Measurements from ENCODE around the gene SULT1C4. TPM values are rescaled to one million over a fixed set of nuclear protein-coding genes. Genes with fewer than 3 reads are reported as not detected.

The SULT1C4 gene
- polyA plus RNA-seq, 3 donors = 41.4 to 47.8 (median 42.6) TPM

DNA sequence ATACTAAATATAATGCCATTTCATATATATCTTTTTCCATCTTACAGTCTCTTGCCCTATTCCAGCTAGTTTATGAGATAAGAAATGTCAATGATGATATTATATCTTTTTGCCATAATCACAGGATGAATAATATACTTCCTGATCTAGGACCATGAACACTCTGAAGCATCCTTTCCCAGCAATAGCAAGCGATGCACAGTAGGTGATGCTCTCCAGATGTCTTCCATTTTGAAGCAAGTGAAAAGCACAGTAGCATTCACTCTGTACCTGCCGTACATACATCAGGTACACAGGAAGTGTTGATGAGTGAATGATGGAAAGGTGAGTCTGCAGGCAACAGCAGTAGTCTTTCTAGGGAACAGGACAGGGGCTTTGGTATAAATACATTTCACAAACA, 8.6 kb upstream of the SULT1C4 start:
- no peak for DNase-seq (ENCODE audit: low read depth in 3 of 3, low spot score in 2 of 3)

DNA sequence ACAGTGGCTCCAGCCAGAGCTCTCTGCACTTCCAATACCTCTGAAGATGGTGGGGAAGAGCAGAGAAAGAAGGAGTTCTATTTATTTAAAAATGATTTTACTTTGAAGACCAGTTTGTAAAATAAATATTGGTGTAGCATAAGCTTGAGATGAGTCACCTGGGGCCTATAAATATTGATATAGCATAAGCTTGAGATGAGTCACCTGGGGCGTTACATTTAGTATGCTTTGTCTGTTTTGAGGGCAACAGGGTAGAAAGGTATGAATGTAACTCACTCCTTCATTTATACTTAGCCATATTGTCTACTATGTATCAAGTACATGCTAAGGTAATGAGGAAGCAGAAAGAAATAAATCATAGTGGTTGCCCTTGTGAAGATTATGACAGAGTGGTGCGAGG, 7.7 kb upstream of the SULT1C4 start:
- DNase-seq (ENCODE audit: low read depth in 3 of 3, low spot score in 2 of 3) = no peak

DNA sequence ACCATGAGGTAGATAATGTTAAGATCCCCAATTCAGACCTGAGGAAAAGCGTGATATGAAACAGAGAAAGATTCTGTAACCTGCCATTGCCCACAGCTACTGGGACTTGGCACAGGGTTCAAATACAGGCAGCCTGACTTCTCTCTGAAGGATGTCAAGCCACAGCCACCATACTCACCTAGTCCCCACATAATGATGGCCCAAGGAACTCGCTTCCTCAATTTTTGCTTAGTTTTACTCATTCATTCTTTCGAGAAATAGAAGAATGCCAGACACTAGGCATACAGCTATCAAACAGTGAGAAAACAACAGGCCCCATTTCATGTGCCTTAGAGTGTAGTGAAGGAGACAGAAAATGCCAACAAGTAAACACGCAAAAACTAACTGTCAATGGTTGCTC, 980 bp upstream of the SULT1C4 start:
- DNase-seq (ENCODE audit: low read depth in 3 of 3, low spot score in 2 of 3) = no peak

DNA sequence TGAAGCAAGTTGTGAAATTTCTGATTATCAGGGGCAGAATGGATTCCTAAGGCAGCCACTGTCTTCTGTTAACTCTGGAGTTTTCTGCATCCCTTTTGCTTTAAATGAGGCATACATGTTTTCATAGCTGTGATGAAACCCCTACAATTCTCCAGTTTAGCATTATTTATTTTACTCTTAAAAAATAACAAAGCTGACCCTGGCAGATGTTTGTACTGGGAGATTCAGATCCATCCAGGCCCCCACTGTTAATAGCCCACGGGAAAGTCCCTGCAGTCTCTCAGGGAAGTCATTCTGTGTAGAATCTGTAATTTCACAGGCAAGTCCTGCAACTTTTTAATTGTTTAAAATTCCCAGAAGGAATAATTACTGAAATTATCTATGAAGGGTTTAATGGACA, 353 bp upstream of the SULT1C4 start:
- DNase-seq (ENCODE audit: low read depth in 3 of 3, low spot score in 2 of 3) = no peak

DNA sequence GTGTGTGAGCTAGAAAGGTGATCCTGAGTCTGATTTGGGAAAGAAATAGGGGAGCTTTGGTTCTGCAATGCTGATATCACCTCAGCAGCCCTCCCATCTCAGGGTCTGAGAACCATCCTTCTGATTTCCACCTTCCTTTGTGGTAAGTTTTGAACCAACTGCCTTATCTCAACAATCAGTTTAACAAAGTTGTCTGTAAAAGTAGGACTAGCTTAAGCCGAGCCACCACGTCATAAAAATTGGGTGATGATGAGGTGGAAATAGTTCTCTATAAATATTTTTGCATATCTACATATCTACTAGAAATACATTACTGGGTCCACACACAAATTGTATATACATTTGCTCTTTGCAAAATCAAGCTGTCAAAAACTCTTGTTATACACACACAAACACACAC, 1.1 kb downstream of the SULT1C4 start:
- DNase-seq (ENCODE audit: low read depth in 3 of 3, low spot score in 2 of 3) = no peak

DNA sequence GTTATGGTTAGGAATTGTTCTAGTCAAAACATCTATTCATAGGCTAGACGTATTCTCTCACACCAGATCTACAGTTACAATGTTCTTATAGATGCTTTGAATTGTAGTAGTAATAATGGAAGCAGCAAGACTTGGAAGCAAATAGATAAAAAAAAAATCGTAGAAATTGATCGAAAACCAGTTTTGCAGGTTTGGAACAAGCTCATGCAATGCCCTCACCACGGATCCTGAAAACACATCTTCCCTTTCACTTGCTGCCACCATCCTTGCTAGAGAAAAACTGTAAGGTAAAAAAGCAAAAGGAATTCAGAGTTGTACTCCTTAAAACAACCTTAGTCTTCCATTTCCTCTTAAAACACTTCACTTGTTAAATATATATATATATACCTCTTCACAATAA, 4.4 kb downstream of the SULT1C4 start:
- DNase-seq (ENCODE audit: low read depth in 3 of 3, low spot score in 2 of 3) = no peak

DNA sequence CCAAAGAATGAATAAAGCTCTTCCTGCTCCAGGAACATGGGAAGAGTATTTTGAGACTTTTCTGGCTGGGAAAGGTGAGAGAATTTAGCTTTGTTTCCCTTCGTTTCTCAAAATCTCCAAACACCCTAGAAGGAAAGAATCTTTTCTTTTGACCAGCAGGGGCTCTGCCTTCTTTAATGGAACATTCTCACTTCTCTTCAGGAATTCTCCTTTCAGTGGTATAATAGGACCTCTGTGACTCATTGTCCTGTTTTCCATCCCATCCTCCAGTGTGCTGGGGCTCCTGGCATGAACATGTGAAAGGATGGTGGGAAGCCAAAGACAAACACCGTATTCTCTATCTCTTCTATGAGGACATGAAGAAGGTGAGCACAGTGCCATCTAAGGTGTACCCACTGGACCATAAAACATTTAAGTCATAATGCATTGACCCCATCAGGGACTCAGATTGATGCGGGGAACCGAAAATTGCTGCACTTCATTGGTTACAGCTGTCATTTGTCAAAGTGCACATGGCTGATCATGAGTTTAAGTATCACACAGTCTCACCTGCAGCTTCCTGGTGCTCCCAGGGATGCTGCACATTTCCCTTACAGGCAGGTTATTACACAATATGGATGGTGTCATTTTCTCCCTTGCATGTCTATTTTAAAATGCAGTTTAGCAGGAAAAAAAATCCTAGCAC, 5.5 kb downstream of the SULT1C4 start:
- no peak for DNase-seq (ENCODE audit: low read depth in 3 of 3, low spot score in 2 of 3)

DNA sequence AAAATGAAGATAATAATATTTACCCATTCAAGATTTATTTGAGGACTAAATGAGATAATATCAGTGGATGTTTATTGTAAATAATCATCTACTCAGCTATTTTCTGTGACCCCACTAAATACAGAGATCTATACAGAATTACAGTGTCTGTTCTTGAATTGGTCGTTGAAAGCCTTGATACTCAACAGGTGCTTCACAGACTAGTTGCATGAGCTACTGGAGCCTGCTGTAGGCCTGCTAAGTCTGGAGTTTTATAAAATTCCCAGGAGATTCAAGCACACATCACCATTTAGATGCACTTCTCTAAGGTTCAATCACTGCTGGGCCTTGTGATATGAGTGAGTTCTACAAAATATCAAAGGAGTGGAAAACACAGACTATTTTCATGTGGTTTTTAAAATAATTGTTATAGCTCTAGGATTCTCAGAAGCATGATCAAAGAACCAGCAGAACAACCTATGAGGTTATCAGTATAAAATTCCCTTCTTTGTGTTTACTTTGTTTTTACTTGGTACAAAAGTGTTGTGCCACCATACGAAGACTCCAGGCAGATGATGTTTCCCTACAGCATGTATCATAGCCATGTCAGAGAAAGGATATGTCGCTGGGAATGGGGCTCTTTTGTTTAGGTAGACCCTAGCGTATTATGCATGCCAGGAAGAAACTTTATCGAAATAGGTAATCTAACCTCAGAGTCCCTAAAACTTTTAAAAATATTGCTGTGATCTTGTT, 7.1 kb downstream of the SULT1C4 start:
- DNase-seq (ENCODE audit: low read depth in 3 of 3, low spot score in 2 of 3) = no peak

DNA sequence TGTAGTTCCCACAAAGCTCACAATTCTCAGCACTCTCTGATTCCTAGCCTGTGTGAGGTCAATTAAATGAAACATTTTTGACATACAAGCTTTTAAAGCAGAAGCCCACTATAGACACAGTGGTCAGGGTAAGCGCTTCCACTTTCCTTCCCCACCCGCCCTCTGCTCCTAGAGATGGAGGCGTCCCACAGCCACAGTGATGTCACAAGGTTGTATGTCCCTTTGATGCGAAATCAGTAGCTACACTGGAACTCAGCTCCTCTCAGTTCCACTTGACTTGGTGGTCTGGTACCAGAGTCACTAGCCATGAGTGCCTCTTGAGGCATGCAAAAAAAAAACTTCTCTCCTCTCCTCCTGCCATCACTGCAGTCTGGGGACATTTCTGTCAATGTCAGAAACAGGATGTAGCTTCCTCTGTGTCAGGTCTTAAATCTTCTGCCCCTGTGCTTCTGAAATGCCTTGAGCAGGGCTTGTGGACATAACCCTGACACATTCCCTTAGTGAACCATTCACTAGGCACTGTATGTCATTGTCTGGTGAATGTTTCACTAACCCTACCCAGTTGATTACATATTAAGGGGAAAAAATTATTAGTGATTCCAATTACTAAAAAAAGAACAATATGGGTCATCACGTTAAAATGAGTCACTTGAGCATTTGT, 7.8 kb downstream of the SULT1C4 start:
- no peak for DNase-seq (ENCODE audit: low read depth in 3 of 3, low spot score in 2 of 3)

DNA sequence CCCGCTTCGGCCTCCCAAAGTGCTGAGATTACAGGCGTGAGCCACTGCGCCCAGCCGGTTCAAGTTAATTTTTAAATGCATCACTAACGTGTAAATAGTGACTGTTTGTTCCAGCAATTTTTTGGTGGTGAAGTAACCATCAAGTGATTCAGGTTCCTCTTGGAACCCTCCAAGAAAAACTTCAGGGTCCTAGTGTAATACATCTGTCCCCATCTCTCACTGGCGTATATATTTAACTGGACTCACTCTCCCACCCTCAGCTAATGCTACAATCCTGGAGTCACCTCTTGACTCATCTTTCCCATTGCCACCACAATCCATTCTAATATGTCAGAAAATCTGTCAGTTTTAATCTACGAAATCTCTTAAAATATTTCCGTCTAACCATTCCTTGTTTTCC, 10.3 kb downstream of the SULT1C4 start:
- DNase-seq (ENCODE audit: low read depth in 3 of 3, low spot score in 2 of 3) = no peak

DNA sequence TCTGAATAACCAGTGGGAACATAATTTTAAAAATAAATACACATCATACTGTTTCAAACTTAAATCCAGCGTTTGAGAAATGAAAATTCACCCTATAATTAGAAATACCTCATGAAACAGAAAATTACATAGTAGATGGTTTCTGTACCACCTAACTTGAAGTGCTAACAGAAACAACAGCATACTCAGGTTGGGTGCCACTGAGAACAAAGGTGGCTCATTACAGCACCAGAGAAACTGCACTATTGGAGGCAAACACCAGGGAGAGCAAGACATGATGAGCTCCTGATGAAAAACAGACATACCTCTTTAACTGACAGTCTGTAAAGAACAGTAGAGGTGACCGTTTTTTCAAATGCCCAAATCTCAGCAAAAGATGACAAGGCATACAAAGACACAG, 12.6 kb downstream of the SULT1C4 start:
- no peak for DNase-seq (ENCODE audit: low read depth in 3 of 3, low spot score in 2 of 3)

DNA sequence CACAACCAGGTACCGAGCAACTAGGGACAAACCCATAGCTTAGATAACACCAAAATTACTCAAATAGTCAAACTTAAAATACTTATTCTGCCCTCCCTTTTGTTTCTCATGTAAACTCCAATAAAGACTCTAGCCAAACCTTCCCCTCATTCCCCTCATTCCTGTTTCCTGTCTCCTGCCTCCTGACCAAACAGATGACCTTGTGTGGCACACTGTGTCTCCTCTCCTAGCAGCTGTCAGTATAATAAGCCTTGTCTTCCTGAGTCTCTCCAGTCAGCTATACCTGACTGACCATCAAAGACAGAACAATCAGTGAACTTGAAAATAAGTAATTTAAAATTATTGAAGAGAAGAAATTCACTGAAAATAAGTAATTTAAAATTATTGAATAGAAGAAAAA, 14.3 kb downstream of the SULT1C4 start:
- DNase-seq (ENCODE audit: low read depth in 3 of 3, low spot score in 2 of 3) = no peak

DNA sequence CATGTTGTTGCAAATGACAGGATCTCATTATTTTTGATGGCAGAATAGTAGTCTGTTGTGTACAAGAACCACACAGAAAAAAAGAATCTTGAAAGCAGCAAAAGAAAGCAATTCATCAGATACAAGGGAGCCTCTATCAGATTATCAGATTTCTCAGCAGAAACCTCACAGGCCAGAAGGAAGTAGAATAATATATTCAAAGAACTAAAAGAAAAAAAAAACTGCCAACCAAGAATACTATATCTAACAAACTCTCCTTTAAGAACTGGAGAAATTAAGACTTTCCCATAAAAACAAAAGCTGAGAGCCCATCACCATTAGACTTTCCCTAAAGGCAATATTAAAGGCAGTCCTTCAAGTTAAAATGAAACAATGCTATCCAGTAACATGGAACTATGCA, 15.4 kb downstream of the SULT1C4 start:
- DNase-seq (ENCODE audit: low read depth in 3 of 3, low spot score in 2 of 3) = no peak

DNA sequence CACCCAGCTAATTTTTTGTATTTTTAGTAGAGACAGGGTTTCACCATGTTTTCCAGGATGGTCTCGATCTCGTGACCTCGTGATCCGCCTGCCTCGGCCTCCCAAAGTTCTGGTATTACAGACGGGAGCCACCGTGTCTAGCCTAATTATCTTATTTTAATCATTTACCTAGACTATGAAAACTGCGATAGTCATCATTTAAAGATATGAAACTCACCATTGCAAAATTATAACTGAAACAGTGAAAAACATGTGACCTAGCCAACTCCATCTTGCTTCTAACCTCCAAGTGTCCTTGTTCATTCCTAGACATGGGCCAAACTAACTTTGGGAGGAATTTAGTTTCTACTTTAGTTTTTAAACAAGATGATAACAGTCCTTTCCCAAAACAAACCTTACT, 17.4 kb downstream of the SULT1C4 start:
- no peak for DNase-seq (ENCODE audit: low read depth in 3 of 3, low spot score in 2 of 3)

DNA sequence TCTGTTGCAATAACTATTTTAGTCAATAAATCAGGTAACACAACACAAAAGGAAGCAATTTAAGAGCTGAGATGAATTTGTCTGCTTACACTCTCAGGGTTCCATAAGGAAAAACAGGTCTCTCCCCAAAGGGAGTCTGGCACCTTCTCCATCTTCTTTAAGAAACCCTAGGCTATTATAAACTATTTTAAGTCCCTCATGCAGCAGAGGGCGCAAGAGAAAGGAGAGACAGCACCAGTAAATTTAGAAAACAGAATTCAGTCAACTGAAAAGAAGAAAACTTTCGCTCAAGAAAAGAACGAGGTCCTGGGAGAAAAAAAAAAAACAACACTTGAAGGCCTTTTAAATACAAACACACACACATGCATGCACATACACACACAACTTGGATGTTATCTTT, 19.1 kb downstream of the SULT1C4 start:
- DNase-seq (ENCODE audit: low read depth in 3 of 3, low spot score in 2 of 3) = no peak

DNA sequence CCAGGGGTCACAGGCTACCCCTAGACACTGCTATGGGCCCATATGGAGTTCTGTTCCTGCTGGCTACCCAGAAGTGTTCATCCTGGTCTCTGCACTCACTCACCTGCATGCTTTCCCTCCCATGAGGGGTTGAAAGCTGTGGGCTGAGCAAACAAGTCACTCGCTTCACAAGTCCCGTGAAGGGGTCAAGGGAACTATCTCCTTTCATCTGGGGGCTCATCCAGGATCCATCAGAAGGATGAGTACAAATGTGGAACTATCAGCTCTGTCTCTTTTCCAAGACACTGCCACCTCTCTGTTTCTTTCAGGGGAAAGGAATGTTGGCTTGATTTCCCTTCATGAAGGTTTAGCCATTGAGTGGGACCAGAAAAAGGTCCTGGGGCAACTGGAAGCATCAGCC, 21.7 kb downstream of the SULT1C4 start:
- no peak for DNase-seq (ENCODE audit: low read depth in 3 of 3, low spot score in 2 of 3)

DNA sequence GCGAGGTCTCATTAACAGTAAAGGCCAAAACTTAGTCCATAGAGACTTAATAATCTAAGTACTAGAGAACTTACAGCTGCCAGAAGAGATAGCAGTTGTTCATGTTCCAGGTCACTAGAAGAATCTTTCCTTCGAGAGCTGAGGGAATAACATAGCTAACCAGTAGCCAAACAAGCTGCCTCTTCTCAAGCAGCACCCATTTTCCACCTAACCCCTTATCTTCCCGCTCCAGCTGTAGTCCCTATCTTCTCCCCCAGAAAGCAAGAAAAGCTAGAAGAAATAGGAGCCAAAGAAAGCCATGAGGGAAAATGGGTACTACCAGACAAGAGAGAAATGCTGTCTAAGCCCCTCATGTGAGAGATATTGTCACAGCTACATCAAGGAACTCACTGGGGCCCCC, 24.0 kb downstream of the SULT1C4 start:
- DNase-seq (ENCODE audit: low read depth in 3 of 3, low spot score in 2 of 3) = no peak

DNA sequence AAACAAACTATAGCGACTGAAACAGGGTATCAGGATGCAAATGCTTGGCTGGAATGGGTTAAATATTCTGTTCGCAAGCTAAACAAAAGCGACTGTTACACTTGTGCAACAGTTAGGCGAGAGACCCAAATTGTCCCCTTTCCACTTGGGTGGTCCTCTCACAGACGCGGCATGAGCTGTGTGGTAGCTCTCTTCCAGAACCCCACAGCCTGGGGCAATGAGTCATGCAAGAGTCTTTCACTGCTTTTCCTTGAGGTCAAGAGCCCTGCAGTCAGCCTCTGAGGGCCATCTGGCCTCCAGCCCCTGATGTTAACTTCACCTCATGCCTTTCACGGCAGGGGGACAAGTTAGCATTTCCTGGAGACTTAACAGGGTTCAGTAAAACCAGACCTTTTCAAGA, 25.7 kb downstream of the SULT1C4 start:
- DNase-seq (ENCODE audit: low read depth in 3 of 3, low spot score in 2 of 3) = no peak

DNA sequence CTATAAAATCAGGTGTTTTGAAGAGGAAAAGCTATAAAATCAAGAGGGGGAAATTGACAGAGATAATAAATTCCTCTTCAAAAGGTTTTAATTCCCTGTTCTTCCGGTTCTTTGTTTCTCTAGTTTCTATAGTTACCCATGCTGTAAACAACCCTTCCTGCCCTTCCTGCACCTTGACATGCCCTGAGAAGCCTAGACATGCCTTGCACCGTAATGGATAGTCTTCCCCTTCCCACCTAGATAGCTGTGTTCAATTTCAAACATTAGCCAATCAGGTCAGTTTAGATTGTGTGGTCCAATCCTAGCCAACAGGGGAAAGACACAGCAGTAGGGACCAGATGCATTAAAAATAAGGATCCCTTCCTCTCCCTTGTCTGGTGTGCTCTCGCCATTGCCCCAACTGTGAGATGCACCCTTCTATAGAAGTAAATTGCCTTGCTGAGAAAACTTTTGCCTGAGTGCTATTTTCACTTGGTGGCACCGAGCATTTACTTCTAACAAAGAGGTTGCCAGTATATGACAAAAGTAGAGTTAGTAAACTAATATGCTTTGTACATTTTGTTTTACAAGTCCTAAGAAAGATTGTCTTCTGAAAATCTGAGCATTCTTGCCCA, 27.1 kb downstream of the SULT1C4 start:
- DNase-seq (ENCODE audit: low read depth in 3 of 3, low spot score in 2 of 3) = no peak

DNA sequence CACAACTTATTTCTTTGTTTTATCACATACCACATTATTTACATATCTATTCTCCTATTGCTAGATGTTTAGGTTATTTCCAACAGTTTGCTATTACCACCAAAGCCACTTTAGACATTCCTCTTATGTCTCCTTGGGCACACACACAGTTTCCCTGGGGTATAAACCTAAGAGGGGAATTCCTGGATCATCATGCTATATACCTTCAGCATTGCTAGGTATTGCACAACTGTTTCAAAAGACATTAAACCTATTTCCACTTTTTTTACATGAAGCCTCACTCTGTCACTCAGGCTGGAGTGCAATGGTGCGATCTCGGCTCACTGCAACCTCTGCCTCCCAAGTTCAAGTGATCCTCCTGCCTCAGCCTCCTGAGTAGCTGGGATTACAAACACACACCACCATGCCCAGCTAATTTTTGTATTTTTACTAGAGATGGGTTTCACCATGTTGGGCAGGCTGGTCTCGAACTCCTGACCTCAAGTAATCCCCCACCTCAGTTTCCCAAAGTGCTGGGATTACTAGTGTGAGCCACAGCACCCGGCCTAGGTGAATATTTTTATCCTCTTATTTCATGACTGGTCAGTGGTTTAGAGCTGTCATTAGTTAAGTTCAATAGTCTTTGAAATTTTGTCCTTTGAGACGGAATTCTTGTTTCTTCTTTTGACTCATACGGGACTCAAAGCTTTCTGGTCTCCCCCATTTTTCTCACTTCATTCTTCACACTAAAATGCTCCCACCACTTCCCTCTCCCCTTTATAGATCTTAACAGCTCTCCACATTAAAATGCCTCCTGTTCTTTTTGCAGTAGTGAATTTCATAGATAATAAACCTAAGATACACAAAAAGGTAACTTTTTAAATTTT, 30.3 kb downstream of the SULT1C4 start:
- DNase-seq (ENCODE audit: low read depth in 3 of 3, low spot score in 2 of 3) = no peak

DNA sequence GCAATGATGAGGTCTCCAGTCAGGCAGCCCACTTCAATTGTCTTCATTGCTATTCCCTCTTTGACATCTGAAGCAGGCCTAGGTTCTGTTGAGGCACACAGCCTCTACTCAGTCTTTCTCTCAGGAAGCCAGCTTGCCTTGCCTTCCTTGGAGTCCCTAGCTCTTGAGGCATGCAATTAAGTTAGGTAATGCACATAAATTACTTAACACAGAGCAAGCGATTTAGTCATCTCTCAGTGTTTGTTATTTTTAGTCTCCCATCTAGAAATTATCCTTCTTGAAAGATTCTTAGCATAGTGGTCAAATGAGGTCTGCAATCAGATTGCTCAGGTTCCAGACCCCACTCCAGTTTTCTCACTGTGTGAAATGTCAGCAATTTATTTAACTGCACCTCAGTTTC, 32.0 kb downstream of the SULT1C4 start:
- DNase-seq (ENCODE audit: low read depth in 3 of 3, low spot score in 2 of 3) = no peak

Measured in right renal cortex interstitium (tissue), 3 donors.